Fibroblast of the conjunctiva (primary cell): ENCODE results near the gene EHD4.

Experiments
- DNase-seq: peaks from one replicate; pipeline ENCODE4 v3.0.0-alpha.2; 2010; ENCODE audit warnings: low read depth

The EHD4 gene

GRCh38 chr15:41980654-41981323 is 8.4 kb upstream of the EHD4 start:
- no peak for DNase-seq

DNA sequence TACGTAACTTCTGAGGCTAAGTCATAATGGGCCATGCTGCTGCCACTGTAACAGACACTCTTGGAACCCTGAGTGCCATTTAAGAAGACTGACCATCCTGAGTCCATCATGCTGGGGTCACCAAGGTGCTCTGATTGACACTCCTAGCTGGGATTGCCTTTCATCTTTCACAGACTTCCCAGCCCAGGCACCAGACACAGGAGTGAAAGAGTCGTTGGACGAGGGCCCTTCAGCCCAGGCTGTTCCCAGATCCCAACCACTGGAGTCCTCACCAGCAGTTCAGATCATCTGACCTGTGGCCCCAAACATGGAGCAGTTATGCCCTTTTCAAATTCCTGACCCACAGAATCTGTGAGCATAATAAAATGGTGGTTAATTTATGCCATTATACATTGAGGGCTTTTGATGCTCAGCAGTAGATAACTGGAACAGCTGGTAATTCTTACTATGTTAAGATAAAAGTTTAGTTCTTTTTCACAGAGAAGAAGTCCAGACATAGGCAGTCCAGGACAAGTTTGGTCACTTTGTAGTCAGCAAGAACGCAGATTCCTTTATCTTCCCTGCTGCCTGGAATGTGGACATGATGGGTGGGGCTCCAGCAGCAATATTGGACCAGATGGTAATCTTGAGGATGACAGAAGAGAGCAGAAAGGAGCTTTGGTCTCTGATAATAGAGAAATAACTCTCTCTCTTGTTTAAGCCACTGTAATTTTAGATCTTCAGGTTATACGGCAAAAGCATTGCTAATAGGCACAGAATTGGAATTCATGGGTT is 7.3 kb upstream of the EHD4 start:
- no peak for DNase-seq

DNA sequence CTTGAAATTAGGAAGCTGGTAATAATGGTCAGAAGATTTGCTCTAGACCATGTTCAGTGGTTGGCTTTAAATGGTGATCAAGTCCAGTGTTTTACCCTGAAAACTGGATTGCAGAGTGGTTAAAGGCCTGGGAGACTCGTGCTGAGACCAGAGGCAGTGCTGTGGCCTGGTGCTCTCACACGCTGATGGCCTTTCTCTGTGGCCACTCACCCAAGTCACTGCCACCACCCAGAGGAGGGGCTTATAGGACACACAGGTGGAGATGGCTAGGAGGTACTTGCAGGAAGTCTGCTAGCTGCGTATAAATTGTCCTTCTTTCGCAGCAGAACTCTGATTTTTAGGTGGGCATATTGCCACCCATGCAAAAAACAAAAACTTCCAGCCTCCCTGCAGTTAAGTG is 6.2 kb upstream of the EHD4 start:
- no peak for DNase-seq

DNA sequence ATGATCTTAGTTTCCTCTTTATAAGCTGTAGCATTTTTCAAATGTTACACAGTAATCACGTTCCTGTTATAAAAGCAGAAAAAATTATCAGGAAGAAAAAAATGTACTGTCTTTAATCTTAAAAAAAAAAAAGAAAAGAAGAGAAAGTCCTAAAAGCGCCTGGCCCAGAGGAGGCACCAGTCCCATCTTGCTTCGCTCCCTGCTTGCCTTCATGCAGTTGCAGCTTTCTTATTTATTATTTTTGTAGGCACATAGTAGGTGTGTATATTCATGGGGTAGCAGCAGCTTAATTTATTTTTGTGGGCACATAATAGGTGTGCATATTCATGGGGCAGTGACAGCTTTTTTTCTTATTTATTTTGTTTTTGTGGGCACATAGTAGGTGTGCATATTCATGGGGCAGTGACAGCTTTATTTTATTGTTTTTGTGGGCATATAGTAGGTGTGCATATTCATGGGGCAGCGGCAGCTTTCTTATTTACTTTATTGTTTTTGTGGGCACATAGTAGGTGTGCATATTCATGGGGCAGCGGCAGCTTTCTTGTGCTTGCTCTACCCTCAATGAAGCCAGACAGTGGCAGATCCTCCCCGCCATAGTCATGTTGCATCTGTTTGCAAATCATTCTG is 5.5 kb upstream of the EHD4 start:
- DNase-seq: no peak

DNA sequence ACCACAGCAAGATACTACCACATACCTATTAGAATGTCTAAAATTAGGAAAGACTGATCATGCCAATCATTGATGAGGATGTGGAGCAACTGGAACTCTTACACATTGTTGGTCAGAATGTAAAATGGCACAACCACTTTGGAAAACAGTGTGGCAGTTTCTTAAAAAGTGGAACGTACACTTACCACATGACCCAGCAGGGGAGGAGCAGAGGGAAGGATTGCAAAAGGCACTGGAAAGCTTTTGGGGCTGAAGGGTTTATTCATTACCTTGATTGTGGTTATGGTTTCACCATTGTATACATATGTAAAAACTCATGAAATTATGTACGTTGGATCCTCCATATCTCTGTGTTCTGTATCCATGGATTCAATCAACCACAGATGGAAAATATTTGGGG is 3.3 kb upstream of the EHD4 start:
- no peak for DNase-seq

GRCh38 chr15:41974041-41974440 is 1.7 kb upstream of the EHD4 start:
- DNase-seq: no peak

DNA sequence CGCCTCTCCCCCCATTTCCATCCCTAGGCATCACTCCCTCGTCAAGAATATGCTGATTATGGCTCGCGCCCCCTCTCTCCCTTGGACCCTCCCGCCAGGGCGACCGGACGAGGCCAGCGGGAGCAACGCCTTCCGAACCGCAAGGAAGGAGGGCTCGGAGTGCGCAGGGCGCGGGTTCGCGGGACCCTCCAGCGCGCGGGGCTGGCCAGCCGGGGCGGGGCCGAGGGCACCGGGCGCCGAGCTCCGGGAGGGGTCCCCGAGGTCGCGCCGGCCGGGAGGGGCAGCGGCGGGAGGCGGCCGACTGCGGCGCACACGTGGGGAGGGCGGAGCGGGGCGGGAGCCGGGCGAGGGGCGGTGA is 483 bp downstream of the EHD4 start:
- no peak for DNase-seq

- peak; percentile 12 for DNase-seq
Measured at GRCh38 chr15:41971089-41971894, 1.1 kb downstream of the EHD4 start.

DNA sequence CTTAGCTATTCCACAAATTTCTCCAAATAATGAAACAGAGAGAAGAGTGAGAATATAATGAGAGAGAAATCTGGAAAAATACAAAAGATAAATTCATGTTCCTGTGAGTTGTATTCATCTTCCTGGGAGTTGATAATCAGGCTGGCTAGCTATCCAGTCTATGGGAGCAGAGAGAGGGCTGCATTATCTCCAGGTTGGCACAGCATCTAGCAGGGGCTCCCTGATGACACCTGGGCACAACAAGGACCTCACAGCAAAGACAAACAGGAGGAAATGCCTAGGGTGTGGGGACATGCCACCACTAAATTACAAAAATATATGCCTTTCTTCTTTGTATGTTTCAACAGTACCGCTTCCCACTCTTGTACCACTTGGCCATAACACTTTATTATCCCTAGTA is 1.9 kb downstream of the EHD4 start:
- no peak for DNase-seq

DNA sequence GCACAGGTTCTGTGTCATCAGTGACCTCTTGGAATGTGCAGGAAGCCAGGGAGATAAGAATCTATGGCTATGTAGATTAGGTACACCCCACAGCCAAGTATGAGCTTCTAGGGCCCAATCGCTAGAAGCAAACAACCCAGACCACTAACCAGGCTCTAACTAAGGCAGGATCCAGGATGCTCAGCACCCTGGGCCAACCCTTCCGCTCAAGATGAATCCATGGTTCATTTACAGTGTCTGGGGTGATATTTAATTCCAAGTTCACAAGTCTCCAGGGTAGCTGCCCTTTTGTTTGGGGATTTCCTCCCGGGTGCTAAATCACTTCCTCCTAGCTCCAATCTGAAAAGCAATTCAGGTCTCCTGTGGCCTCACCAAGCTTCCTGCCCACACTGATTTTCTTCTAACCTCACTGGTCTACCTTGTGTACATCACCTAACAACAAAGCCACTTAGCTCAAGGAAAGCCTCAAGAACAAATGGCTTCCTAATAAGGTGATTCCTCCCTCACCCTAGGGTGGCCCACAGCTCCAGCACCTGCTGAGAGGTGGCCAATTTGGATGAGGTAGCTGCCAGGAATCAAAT is 2.4 kb downstream of the EHD4 start:
- no peak for DNase-seq

DNA sequence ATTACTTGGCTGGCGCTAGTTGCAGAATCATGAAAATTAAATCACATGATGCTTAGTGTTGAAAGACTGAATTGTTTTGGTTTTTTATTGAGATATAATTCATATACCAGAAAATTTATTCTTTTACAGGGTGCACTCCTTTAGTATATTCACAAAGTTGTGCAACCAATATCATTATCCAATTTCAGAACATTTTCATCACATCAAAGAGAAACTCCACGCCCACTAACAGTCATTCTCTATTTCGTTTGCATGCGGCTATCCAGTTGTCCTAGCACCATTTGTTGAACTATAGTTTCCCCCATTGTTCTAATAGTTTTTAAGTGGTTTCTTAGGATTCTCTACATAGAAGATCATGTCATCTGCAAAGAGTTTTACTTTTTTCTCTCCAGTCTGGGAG is 3.7 kb downstream of the EHD4 start:
- DNase-seq: no peak

DNA sequence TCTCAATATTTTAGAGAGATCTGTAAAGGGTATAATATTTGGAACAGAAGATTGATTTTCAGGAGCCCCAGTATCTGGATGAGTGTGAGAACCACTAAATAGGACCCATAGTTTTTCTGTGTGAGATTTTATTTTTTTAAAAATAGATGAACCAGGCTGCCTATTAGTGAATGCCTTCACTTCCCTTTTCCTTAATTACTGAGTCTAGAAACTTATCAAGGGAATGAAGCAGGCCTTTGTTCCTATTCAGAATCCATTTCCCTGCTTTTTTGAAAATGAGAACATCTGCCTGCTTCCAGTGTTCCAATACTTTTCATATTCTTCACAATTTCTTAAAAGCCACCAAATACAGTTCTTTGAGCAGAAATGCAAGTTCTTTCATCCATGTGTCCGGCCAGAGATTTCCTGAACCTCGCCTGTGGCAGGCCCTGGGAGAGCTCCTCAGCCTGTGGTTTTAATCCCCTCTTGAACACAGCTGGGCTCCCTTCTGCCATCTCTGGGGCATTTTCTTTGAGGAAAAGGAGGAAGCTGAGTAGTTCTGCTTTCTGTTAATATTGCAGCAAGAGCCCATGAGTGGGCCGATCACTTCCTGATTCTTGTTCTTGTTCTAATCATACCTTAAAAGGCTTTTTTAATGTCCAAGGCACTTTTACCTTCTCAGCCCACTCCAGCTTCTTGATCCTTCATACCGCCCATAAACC is 4.7 kb downstream of the EHD4 start:
- DNase-seq: no peak

- DNase-seq: no peak
Measured at GRCh38 chr15:41966920-41967465, 5.4 kb downstream of the EHD4 start.

GRCh38 chr15:41966414-41966812 is 5.9 kb downstream of the EHD4 start:
- DNase-seq: no peak

GRCh38 chr15:41965441-41966413 is 6.6 kb downstream of the EHD4 start:
- DNase-seq: no peak

- DNase-seq: no peak
Measured at GRCh38 chr15:41961595-41962202, 10.7 kb downstream of the EHD4 start.

- no peak for DNase-seq
Measured at GRCh38 chr15:41961001-41961518, 11.3 kb downstream of the EHD4 start.

DNA sequence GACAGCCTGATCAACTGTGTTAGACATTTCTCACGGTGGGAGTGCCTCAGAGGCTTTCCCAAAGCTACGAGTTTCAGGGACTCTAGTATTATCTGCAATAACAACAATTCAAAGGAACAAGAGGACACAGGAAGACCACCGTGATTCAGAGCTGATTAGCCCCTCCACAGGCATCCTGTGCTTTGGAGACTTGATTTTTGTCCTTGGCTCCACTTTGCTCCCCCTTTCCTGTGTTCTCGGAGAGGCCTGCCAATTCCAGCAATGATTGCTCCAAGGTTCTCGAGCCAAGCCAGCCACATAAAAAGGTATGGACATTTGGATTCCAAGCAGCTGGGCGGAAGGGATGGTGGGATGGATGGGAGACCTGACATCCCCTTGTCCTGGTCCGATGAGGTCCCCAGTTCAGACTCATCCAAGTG is 14.3 kb downstream of the EHD4 start:
- no peak for DNase-seq
